ENCODE data around the gene ZBTB25. TPM values are rescaled to one million over a fixed set of nuclear protein-coding genes. Genes with fewer than 3 reads are reported as not detected.

ZBTB25 gene
- total RNA-seq, 4 donors from 2014 or later = 6.9 to 13.7 (median 10.4) TPM

- Histone ChIP-seq H3K9me3 (no peaks in the 10 kb centered on the region), H3K4me1 (peaks cover 6 to 13% of the 10 kb centered on the region in 2 donors), H3K36me3 (no peaks in the 10 kb centered on the region), H3K4me3 (no peak overlapping the region), H3K27me3 (no peaks in the 10 kb centered on the region), H3K27ac (no peak overlapping the region)
- no peak for TF ChIP-seq CTCF (IDR thresholded peaks at IDR 0.05 in 4 of 5, conservative IDR thresholded peaks at IDR 0.05 in 1 of 5)
- no peak for TF ChIP-seq POLR2A (IDR thresholded peaks at IDR 0.05)
- in situ Hi-C loops (cut with MboI; ENCODE audit: low sequenced_read_pairs in 4 of 4) (no loop called here), intact Hi-C loops (cut with DNase I; ENCODE audit: low total_unique reads) (no loop called here)
- ATAC-seq (no peak), DNase-seq (no peak)
Measured at GRCh38 chr14:64468451-64468850, 35.2 kb downstream of the ZBTB25 start.

- in situ Hi-C loops (cut with MboI; ENCODE audit: low sequenced_read_pairs in 4 of 4) (no loop called here), intact Hi-C loops (cut with DNase I; ENCODE audit: low total_unique reads) (no loop called here)
- no peak for TF ChIP-seq CTCF (IDR thresholded peaks at IDR 0.05 in 4 of 5, conservative IDR thresholded peaks at IDR 0.05 in 1 of 5)
- no peak for TF ChIP-seq POLR2A (IDR thresholded peaks at IDR 0.05)
- no peaks in the 10 kb centered on the region for H3K27me3 ChIP-seq
- no peak for ATAC-seq
- no peaks in the 10 kb centered on the region for H3K9me3 ChIP-seq
- no peak for DNase-seq
- no peak overlapping the region for H3K27ac ChIP-seq
- no peaks in the 10 kb centered on the region for H3K36me3 ChIP-seq
- H3K4me1 ChIP-seq = peaks cover 6 to 13% of the 10 kb centered on the region in 2 donors
- H3K4me3 ChIP-seq = no peak overlapping the region
Measured at GRCh38 chr14:64467566-64467965, 36.1 kb downstream of the ZBTB25 start.

- Histone ChIP-seq H3K4me3 (no peak overlapping the region), H3K27ac (no peak overlapping the region), H3K4me1 (peaks cover 6 to 13% of the 10 kb centered on the region in 2 donors), H3K36me3 (no peaks in the 10 kb centered on the region), H3K27me3 (no peaks in the 10 kb centered on the region), H3K9me3 (no peaks in the 10 kb centered on the region)
- in situ Hi-C loops (cut with MboI; ENCODE audit: low sequenced_read_pairs in 4 of 4) (no loop called here), intact Hi-C loops (cut with DNase I; ENCODE audit: low total_unique reads) (no loop called here)
- no peak for TF ChIP-seq CTCF (IDR thresholded peaks at IDR 0.05 in 4 of 5, conservative IDR thresholded peaks at IDR 0.05 in 1 of 5)
- no peak for TF ChIP-seq POLR2A (IDR thresholded peaks at IDR 0.05)
- DNase-seq (no peak), ATAC-seq (no peak)
Measured at GRCh38 chr14:64467101-64467500, 36.5 kb downstream of the ZBTB25 start.

GRCh38 chr14:64465831-64466554, 37.6 kb downstream of the ZBTB25 start:
- H3K4me1 ChIP-seq = peaks cover 6 to 13% of the 10 kb centered on the region in 2 donors
- no peaks in the 10 kb centered on the region for H3K27me3 ChIP-seq
- peak overlapping the region in 2 of 4 donors; percentile 35 to 40 for H3K27ac ChIP-seq
- ATAC-seq (peak; percentile 43 to 60), DNase-seq (no peak)
- H3K4me3 ChIP-seq = peak overlapping the region; percentile 56 to 84 (median 76)
- TF ChIP-seq POLR2A (IDR thresholded peaks at IDR 0.05) = no peak
- TF ChIP-seq CTCF (IDR thresholded peaks at IDR 0.05 in 4 of 5, conservative IDR thresholded peaks at IDR 0.05 in 1 of 5) = peak in 1 of 5 experiments; percentile 21
- H3K36me3 ChIP-seq = no peaks in the 10 kb centered on the region
- in situ Hi-C loops (cut with MboI; ENCODE audit: low sequenced_read_pairs in 4 of 4) = no loop called here
- intact Hi-C loops (cut with DNase I; ENCODE audit: low total_unique reads) = loop anchor here (2.0 kb wide), 1 partner anchor 45 kb away; no protein-coding TSS in a partner anchor
- H3K9me3 ChIP-seq = no peaks in the 10 kb centered on the region
